HEK293 (cell line): ENCODE measurements around the gene AQP5.

Source experiments
- CTCF ChIA-PET: fragments of 350-600 bp; formaldehyde crosslinking; extraction: SDS; loops from one replicate; lab custom pipeline; 2021; ENCODE audit warnings: antibody characterized with exemption; lab: Yijun Ruan, JAX
- POLR2A ChIA-PET: fragments of 300-600 bp; formaldehyde crosslinking; extraction: SDS; loops from one replicate; lab custom pipeline; 2020; ENCODE audit warnings: antibody characterized with exemption, inconsistent platforms; lab: Yijun Ruan, JAX
- H3K27ac ChIP-seq: fragments of 200-500 bp; sonication (Bioruptor generic); 2 replicates; pipeline ENCODE4 v1.5.1; 2014; ENCODE audit warnings: low read depth, low read length, control low read depth, inconsistent platforms; ENCODE audit errors: extremely low read depth
- H3K36me3 ChIP-seq, 2 experiments: fragments of 200-500 bp in 1 of 2; sonication (Bioruptor generic) in 1 of 2; 1 replicate in 1 of 2; 2 replicates in 1 of 2; pipeline ENCODE4 v1.5.1; 2014 to 2017; ENCODE audit warnings: inconsistent platforms in 2 of 2, low read length in 2 of 2; ENCODE audit not compliant: control insufficient read depth in 2 of 2, insufficient read depth in 1 of 2
- H3K4me1 ChIP-seq: fragments of 200-500 bp; sonication (Bioruptor generic); 2 replicates; pipeline ENCODE4 v1.5.1; 2014; ENCODE audit warnings: mild to moderate bottlenecking, low read length, inconsistent platforms; ENCODE audit not compliant: control insufficient read depth, insufficient read depth
- H3K4me3 ChIP-seq: 2 replicates; pipeline ENCODE4 v1.5.1; 2011; ENCODE audit warnings: low read depth, mild to moderate bottlenecking, control low read depth, low read length, moderate library complexity
- H3K9me3 ChIP-seq: fragments of 200-500 bp; sonication (Bioruptor generic); 2 replicates; pipeline ENCODE4 v1.5.1; 2014; ENCODE audit warnings: low read depth, low read length, inconsistent platforms; ENCODE audit not compliant: control insufficient read depth, insufficient read depth
- BCL6B ChIP-seq: fragments of 450-650 bp; formaldehyde crosslinking; IDR thresholded peaks from 2 replicates; pipeline ENCODE4 v1.5.1; 2017; ENCODE audit warnings: missing biosample characterization, missing genetic modification characterization
- CTCF ChIP-seq: fragments of 450-650 bp; formaldehyde crosslinking; IDR thresholded peaks from 2 replicates; pipeline ENCODE4 v1.5.1; 2016; ENCODE audit warnings: missing biosample characterization, missing genetic modification characterization
- HOXC10 ChIP-seq: sonication (generic); formaldehyde crosslinking; IDR thresholded peaks from 2 replicates; pipeline ENCODE4 v1.8.1; 2023; ENCODE audit warnings: mild to moderate bottlenecking, missing genetic modification reagents
- KLF1 ChIP-seq: fragments of 450-650 bp; formaldehyde crosslinking; IDR thresholded peaks from 2 replicates; pipeline ENCODE4 v1.5.1; 2016; ENCODE audit warnings: missing biosample characterization, missing genetic modification characterization
- KLF7 ChIP-seq: fragments of 450-650 bp; formaldehyde crosslinking; IDR thresholded peaks from 2 replicates; pipeline ENCODE4 v1.5.1; 2016; ENCODE audit warnings: missing biosample characterization, missing genetic modification characterization, borderline replicate concordance
- KLF8 ChIP-seq: fragments of 450-650 bp; formaldehyde crosslinking; IDR thresholded peaks from 2 replicates; pipeline ENCODE4 v1.5.1; 2016; ENCODE audit warnings: missing biosample characterization, missing genetic modification characterization
- SCRT2 ChIP-seq: fragments of 450-650 bp; formaldehyde crosslinking; IDR thresholded peaks from 2 replicates; pipeline ENCODE4 v1.5.1; 2016; ENCODE audit warnings: missing biosample characterization, missing genetic modification characterization
- TSHZ1 ChIP-seq: fragments of 450-650 bp; formaldehyde crosslinking; IDR thresholded peaks from 2 replicates; pipeline ENCODE4 v1.5.1; 2016; ENCODE audit warnings: missing biosample characterization, missing genetic modification characterization, borderline replicate concordance
- WT1 ChIP-seq: fragments of 450-650 bp; formaldehyde crosslinking; IDR thresholded peaks from 2 replicates; pipeline ENCODE4 v1.5.1; 2016; ENCODE audit warnings: missing biosample characterization, missing genetic modification characterization
- ZNF114 ChIP-seq: fragments of 450-650 bp; formaldehyde crosslinking; IDR thresholded peaks from 2 replicates; pipeline ENCODE4 v1.5.0; 2017; ENCODE audit warnings: missing biosample characterization, missing genetic modification characterization
- ZNF221 ChIP-seq: fragments of 450-650 bp; formaldehyde crosslinking; IDR thresholded peaks from 2 replicates; pipeline ENCODE4 v1.5.1; 2017; ENCODE audit warnings: missing biosample characterization, missing genetic modification characterization, borderline replicate concordance
- ZNF341 ChIP-seq: fragments of 450-650 bp; formaldehyde crosslinking; IDR thresholded peaks from 2 replicates; pipeline ENCODE4; 2016; ENCODE audit warnings: low read depth, missing biosample characterization, missing genetic modification characterization
- ZNF362 ChIP-seq: fragments of 450-650 bp; formaldehyde crosslinking; IDR thresholded peaks from 2 replicates; pipeline ENCODE4 v1.5.1; 2016; ENCODE audit warnings: missing biosample characterization, missing genetic modification characterization
- ZNF37A ChIP-seq: fragments of 450-650 bp; IDR thresholded peaks from 2 replicates; pipeline ENCODE4 v1.5.1; 2018; ENCODE audit warnings: missing biosample characterization, missing genetic modification characterization
- ZNF624 ChIP-seq: fragments of 450-650 bp; formaldehyde crosslinking; IDR thresholded peaks from 2 replicates; pipeline ENCODE4 v1.5.1; 2017; ENCODE audit warnings: missing biosample characterization, missing genetic modification characterization
- ZNF777 ChIP-seq: fragments of 450-650 bp; formaldehyde crosslinking; IDR thresholded peaks from 2 replicates; pipeline ENCODE4 v1.5.1; 2017; ENCODE audit warnings: missing biosample characterization, missing genetic modification characterization, borderline replicate concordance
- ZSCAN18 ChIP-seq: fragments of 450-650 bp; formaldehyde crosslinking; IDR thresholded peaks from 2 replicates; pipeline ENCODE4 v1.5.1; 2016; ENCODE audit warnings: missing biosample characterization, missing genetic modification characterization

AQP5 gene

GRCh38 chr12:49969651-49970429, 8.2 kb downstream of the AQP5 start:
- CTCF ChIA-PET = interaction anchor here (0.7 to 7.1 kb wide), 10 partner anchors 10 to 196 kb away, joined by 4 to 104 read pairs (median 14); no protein-coding TSS in a partner anchor
- Histone ChIP-seq H3K4me3 (no peak overlapping the region), H3K36me3 (no peaks in the 10 kb centered on the region), H3K27ac (no peak overlapping the region), H3K4me1 (no peaks in the 10 kb centered on the region), H3K9me3 (no peaks in the 10 kb centered on the region)
- TF ChIP-seq ZNF221 (tag by site-specific recombination) = no peak
- TF ChIP-seq ZNF362 = no peak
- no peak for TF ChIP-seq TSHZ1 (tag by site-specific recombination)
- no peak for TF ChIP-seq ZNF114
- TF ChIP-seq HOXC10 (CRISPR knock-in tag) = no peak
- no peak for TF ChIP-seq WT1
- no peak for TF ChIP-seq ZNF37A (tag by site-specific recombination)
- no peak for TF ChIP-seq ZNF624 (tag by site-specific recombination)
- no peak for TF ChIP-seq ZNF341 (tag by site-specific recombination)
- no peak for TF ChIP-seq ZSCAN18 (tag by site-specific recombination)
- no peak for TF ChIP-seq CTCF (tag by site-specific recombination)
- no peak for TF ChIP-seq BCL6B (tag by site-specific recombination)
- POLR2A ChIA-PET = no interaction called here

GRCh38 chr12:49970658-49971057, 9.0 kb downstream of the AQP5 start:
- Histone ChIP-seq H3K36me3 (no peaks in the 10 kb centered on the region), H3K27ac (no peak overlapping the region), H3K9me3 (no peaks in the 10 kb centered on the region), H3K4me1 (no peaks in the 10 kb centered on the region), H3K4me3 (no peak overlapping the region)
- TF ChIP-seq ZNF341 (tag by site-specific recombination) (no peak), SCRT2 (tag by site-specific recombination) (no peak), CTCF (tag by site-specific recombination) (no peak), KLF7 (tag by site-specific recombination) (peak; percentile 76; the same call in 1 of the 2 replicates), KLF1 (tag by site-specific recombination) (0 out of 2 replicates have a peak, but pooled peaks have one; percentile 16), KLF8 (tag by site-specific recombination) (peak; percentile 24; the same call in 1 of the 2 replicates), ZNF777 (no peak)
- CTCF ChIA-PET = interaction anchor here (0.8 to 6.7 kb wide), 3 partner anchors 11 to 100 kb away, joined by 5 to 88 read pairs (median 55); no protein-coding TSS in a partner anchor
- POLR2A ChIA-PET = no interaction called here
